Measurements from ENCODE around the gene RAB3C. TPM values are rescaled to one million over a fixed set of nuclear protein-coding genes. Genes with fewer than 3 reads are reported as not detected.

RAB3C gene
- total RNA-seq, 2 donors from 2014 or later, result not detected

- no peak overlapping the region for H3K27ac Mint-ChIP-seq
- no peaks in the 10 kb centered on the region for H3K9me3 Mint-ChIP-seq
- no peak overlapping the region for H3K4me3 Mint-ChIP-seq
- H3K27me3 Mint-ChIP-seq, result peaks cover 7 to 8% of the 10 kb centered on the region in 2 donors
- no peaks in the 10 kb centered on the region for H3K36me3 Mint-ChIP-seq
- ATAC-seq (no peak), DNase-seq (ENCODE audit: low spot score) (no peak)
- H3K4me1 Mint-ChIP-seq (ENCODE audit: low read depth in 2 of 2), result no peaks in the 10 kb centered on the region
Observed at GRCh38 chr5:58834242-58835225, 251.7 kb downstream of the RAB3C start.

GRCh38 chr5:58836351-58836750 lies 253.5 kb downstream of the RAB3C start:
- no peak overlapping the region for H3K4me3 Mint-ChIP-seq
- peaks cover 7 to 14% of the 10 kb centered on the region in 2 donors for H3K27me3 Mint-ChIP-seq
- H3K9me3 Mint-ChIP-seq, result no peaks in the 10 kb centered on the region
- DNase-seq (ENCODE audit: low spot score), result no peak
- no peak for ATAC-seq
- H3K4me1 Mint-ChIP-seq (ENCODE audit: low read depth in 2 of 2), result no peaks in the 10 kb centered on the region
- no peak overlapping the region for H3K27ac Mint-ChIP-seq
- peaks cover 8% of the 10 kb centered on the region for H3K36me3 Mint-ChIP-seq

GRCh38 chr5:58838729-58839128 lies 255.9 kb downstream of the RAB3C start:
- Mint-ChIP-seq H3K9me3 (no peaks in the 10 kb centered on the region), H3K4me1 (ENCODE audit: low read depth in 2 of 2) (no peaks in the 10 kb centered on the region), H3K4me3 (no peak overlapping the region), H3K36me3 (peaks cover 8% of the 10 kb centered on the region), H3K27ac (no peak overlapping the region), H3K27me3 (peaks cover 8 to 14% of the 10 kb centered on the region in 2 donors)
- DNase-seq (ENCODE audit: low spot score), result no peak
- ATAC-seq, result no peak

GRCh38 chr5:58842852-58843251 lies 260.0 kb downstream of the RAB3C start:
- Mint-ChIP-seq H3K36me3 (peaks cover 8% of the 10 kb centered on the region), H3K4me1 (ENCODE audit: low read depth in 2 of 2) (no peaks in the 10 kb centered on the region), H3K27ac (no peak overlapping the region), H3K27me3 (peaks cover 5 to 6% of the 10 kb centered on the region in 2 donors), H3K9me3 (no peaks in the 10 kb centered on the region), H3K4me3 (no peak overlapping the region)
- no peak for DNase-seq (ENCODE audit: low spot score)
- ATAC-seq, result no peak

GRCh38 chr5:58844395-58844794 lies 261.5 kb downstream of the RAB3C start:
- peaks cover 5 to 6% of the 10 kb centered on the region in 2 donors for H3K27me3 Mint-ChIP-seq
- no peak overlapping the region for H3K27ac Mint-ChIP-seq
- H3K36me3 Mint-ChIP-seq, result peaks cover 8% of the 10 kb centered on the region
- H3K4me3 Mint-ChIP-seq, result no peak overlapping the region
- DNase-seq (ENCODE audit: low spot score), result no peak
- H3K9me3 Mint-ChIP-seq, result no peaks in the 10 kb centered on the region
- ATAC-seq, result no peak
- H3K4me1 Mint-ChIP-seq (ENCODE audit: low read depth in 2 of 2), result no peaks in the 10 kb centered on the region

GRCh38 chr5:58847041-58847440 lies 264.2 kb downstream of the RAB3C start:
- H3K36me3 Mint-ChIP-seq, result no peaks in the 10 kb centered on the region
- no peak overlapping the region for H3K27ac Mint-ChIP-seq
- peaks cover 6 to 7% of the 10 kb centered on the region in 2 donors for H3K27me3 Mint-ChIP-seq
- no peak for ATAC-seq
- no peak for DNase-seq (ENCODE audit: low spot score)
- H3K9me3 Mint-ChIP-seq, result no peaks in the 10 kb centered on the region
- no peak overlapping the region for H3K4me3 Mint-ChIP-seq
- no peaks in the 10 kb centered on the region for H3K4me1 Mint-ChIP-seq (ENCODE audit: low read depth in 2 of 2)

- ATAC-seq (no peak), DNase-seq (ENCODE audit: low spot score) (no peak)
- no peak overlapping the region for H3K27ac Mint-ChIP-seq
- no peaks in the 10 kb centered on the region for H3K36me3 Mint-ChIP-seq
- no peaks in the 10 kb centered on the region for H3K4me1 Mint-ChIP-seq (ENCODE audit: low read depth in 2 of 2)
- H3K27me3 Mint-ChIP-seq, result peaks cover 8 to 16% of the 10 kb centered on the region in 2 donors
- no peaks in the 10 kb centered on the region for H3K9me3 Mint-ChIP-seq
- H3K4me3 Mint-ChIP-seq, result no peak overlapping the region
Observed at GRCh38 chr5:58849223-58849622, 266.3 kb downstream of the RAB3C start.

- no peak overlapping the region for H3K27ac Mint-ChIP-seq
- no peaks in the 10 kb centered on the region for H3K36me3 Mint-ChIP-seq
- H3K4me3 Mint-ChIP-seq, result no peak overlapping the region
- ATAC-seq (no peak), DNase-seq (ENCODE audit: low spot score) (no peak)
- no peaks in the 10 kb centered on the region for H3K9me3 Mint-ChIP-seq
- no peaks in the 10 kb centered on the region for H3K4me1 Mint-ChIP-seq (ENCODE audit: low read depth in 2 of 2)
- peaks cover 6 to 18% of the 10 kb centered on the region in 2 donors for H3K27me3 Mint-ChIP-seq
Observed at GRCh38 chr5:58849921-58850667, 267.2 kb downstream of the RAB3C start.

- ATAC-seq (no peak), DNase-seq (ENCODE audit: low spot score) (no peak)
- Mint-ChIP-seq H3K36me3 (no peaks in the 10 kb centered on the region), H3K4me3 (no peak overlapping the region), H3K27me3 (peaks cover 8 to 22% of the 10 kb centered on the region in 2 donors), H3K4me1 (ENCODE audit: low read depth in 2 of 2) (no peaks in the 10 kb centered on the region), H3K27ac (no peak overlapping the region), H3K9me3 (no peaks in the 10 kb centered on the region)
Observed at GRCh38 chr5:58851153-58851552, 268.3 kb downstream of the RAB3C start.

GRCh38 chr5:58851571-58851970 lies 268.7 kb downstream of the RAB3C start:
- no peaks in the 10 kb centered on the region for H3K36me3 Mint-ChIP-seq
- ATAC-seq (no peak), DNase-seq (ENCODE audit: low spot score) (no peak)
- H3K27ac Mint-ChIP-seq, result no peak overlapping the region
- peaks cover 11 to 26% of the 10 kb centered on the region in 2 donors for H3K27me3 Mint-ChIP-seq
- H3K9me3 Mint-ChIP-seq, result no peaks in the 10 kb centered on the region
- H3K4me3 Mint-ChIP-seq, result no peak overlapping the region
- H3K4me1 Mint-ChIP-seq (ENCODE audit: low read depth in 2 of 2), result no peaks in the 10 kb centered on the region

- no peak overlapping the region for H3K27ac Mint-ChIP-seq
- DNase-seq (ENCODE audit: low spot score) (no peak), ATAC-seq (no peak)
- H3K4me3 Mint-ChIP-seq, result no peak overlapping the region
- no peaks in the 10 kb centered on the region for H3K36me3 Mint-ChIP-seq
- peaks cover 11 to 26% of the 10 kb centered on the region in 2 donors for H3K27me3 Mint-ChIP-seq
- H3K9me3 Mint-ChIP-seq, result no peaks in the 10 kb centered on the region
- H3K4me1 Mint-ChIP-seq (ENCODE audit: low read depth in 2 of 2), result no peaks in the 10 kb centered on the region
Observed at GRCh38 chr5:58852566-58852965, 269.7 kb downstream of the RAB3C start.

GRCh38 chr5:58854441-58854840 lies 271.6 kb downstream of the RAB3C start:
- Mint-ChIP-seq H3K4me1 (ENCODE audit: low read depth in 2 of 2) (no peaks in the 10 kb centered on the region), H3K27ac (no peak overlapping the region)

GRCh38 chr5:58855851-58856739 lies 273.2 kb downstream of the RAB3C start:
- ATAC-seq (no peak), DNase-seq (ENCODE audit: low spot score) (no peak)
- H3K27me3 Mint-ChIP-seq, result peaks cover 14 to 37% of the 10 kb centered on the region in 2 donors
- H3K9me3 Mint-ChIP-seq, result no peaks in the 10 kb centered on the region
- H3K27ac Mint-ChIP-seq, result no peak overlapping the region
- H3K36me3 Mint-ChIP-seq, result no peaks in the 10 kb centered on the region
- H3K4me3 Mint-ChIP-seq, result no peak overlapping the region
- no peaks in the 10 kb centered on the region for H3K4me1 Mint-ChIP-seq (ENCODE audit: low read depth in 2 of 2)

More at GRCh38 chr5:58854441-58854840, 271.6 kb downstream of the RAB3C start:
- no peak for ATAC-seq
- no peaks in the 10 kb centered on the region for H3K9me3 Mint-ChIP-seq
- no peak for DNase-seq (ENCODE audit: low spot score)
- H3K36me3 Mint-ChIP-seq, result no peaks in the 10 kb centered on the region
- no peak overlapping the region for H3K4me3 Mint-ChIP-seq
- peaks cover 12 to 32% of the 10 kb centered on the region in 2 donors for H3K27me3 Mint-ChIP-seq
